ENCODE results near the gene SRSF3. TPM values are rescaled to one million over a fixed set of nuclear protein-coding genes. Genes with fewer than 3 reads are reported as not detected.

SRSF3 gene
- total and polyA plus RNA-seq, 10 donors: 93.8 to 271 (median 194) TPM

DNA sequence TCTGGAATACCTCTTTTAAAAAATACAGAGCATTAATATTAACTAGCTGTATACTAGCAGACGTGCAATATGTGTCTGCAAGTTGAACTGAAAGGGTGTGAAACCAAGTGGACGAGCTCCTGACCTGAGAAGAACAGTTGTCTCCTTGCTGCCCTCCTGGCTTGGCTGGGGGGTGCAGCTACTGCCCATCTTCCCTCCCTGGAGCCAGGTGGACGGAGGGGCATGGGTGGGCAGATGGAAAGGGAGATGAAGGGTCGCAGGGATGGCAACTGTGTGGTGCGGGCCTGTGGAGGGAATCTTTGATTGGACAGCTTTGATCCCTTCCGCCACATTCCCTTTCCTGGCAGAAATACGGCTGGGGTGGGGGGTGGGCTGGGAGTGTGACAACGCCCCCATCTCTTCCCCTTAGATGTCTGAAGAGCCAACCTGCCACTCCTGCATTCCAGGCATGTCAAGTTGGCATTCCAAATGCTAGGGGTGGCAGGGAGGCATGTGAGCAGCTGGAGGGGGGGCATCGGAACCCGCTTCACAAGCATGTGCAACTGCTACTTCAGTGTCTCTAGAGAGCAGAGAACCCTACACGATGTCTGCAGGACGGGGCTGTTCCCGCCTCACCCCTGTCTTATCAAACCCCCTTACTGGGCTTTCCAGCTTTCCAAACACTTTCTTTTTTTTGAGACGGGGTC is 37.3 kb downstream of the SRSF3 start:
- Histone ChIP-seq H3K36me3 (no peaks in the 10 kb centered on the region), H3K9me3 (no peaks in the 10 kb centered on the region), H3K4me1 (peaks cover 4 to 42% (median 32%) of the 10 kb centered on the region in 6 donors), H3K4me3 (no peak overlapping the region), H3K27ac (no peak overlapping the region), H3K27me3 (replicated peaks in 1 of 7) (no peaks in the 10 kb centered on the region)
- DNase-seq: peak; percentile 52
- TF ChIP-seq POLR2A (IDR thresholded peaks at IDR 0.05) (no peak), POLR2AphosphoS5 (IDR thresholded peaks at IDR 0.05) (no peak)
- TF ChIP-seq, protein P1, sequence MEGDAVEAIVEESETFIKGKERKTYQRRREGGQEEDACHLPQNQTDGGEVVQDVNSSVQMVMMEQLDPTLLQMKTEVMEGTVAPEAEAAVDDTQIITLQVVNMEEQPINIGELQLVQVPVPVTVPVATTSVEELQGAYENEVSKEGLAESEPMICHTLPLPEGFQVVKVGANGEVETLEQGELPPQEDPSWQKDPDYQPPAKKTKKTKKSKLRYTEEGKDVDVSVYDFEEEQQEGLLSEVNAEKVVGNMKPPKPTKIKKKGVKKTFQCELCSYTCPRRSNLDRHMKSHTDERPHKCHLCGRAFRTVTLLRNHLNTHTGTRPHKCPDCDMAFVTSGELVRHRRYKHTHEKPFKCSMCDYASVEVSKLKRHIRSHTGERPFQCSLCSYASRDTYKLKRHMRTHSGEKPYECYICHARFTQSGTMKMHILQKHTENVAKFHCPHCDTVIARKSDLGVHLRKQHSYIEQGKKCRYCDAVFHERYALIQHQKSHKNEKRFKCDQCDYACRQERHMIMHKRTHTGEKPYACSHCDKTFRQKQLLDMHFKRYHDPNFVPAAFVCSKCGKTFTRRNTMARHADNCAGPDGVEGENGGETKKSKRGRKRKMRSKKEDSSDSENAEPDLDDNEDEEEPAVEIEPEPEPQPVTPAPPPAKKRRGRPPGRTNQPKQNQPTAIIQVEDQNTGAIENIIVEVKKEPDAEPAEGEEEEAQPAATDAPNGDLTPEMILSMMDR (IDR thresholded peaks at IDR 0.05 in 8 of 11, conservative IDR thresholded peaks at IDR 0.05 in 3 of 11): no peak
- intact Hi-C loops (cut with DNase I; ENCODE audit: low total_unique reads): no loop called here
- 85 to 92% (median 88%) methylated on average over 11 to 14 of the region's 14 CpGs for WGBS, 5 donors

DNA sequence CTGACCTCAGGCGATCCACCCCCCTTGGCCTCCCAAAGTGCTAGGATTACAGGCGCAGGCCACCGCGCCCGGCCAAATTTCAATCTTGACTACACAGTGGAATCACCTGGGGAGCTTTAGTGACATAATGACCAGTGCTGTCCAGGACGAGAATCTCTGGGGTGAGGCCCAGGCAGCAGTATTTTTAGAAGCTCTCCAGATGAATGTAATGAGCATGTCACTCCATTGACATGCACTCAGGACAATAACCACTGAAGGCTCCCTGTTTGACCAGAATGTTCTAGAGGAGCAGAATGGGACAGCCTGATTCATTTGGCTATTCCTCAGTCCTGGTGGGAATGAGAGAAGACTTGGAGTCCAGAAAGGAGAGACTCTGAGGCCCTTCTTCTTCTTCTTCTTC is 39.2 kb downstream of the SRSF3 start:
- H3K9me3 ChIP-seq: no peaks in the 10 kb centered on the region
- WGBS, 5 donors: 92 to 99% (median 94%) methylated on average over 6 of the region's 6 CpGs
- peaks cover 4 to 23% (median 16%) of the 10 kb centered on the region in 6 donors for H3K4me1 ChIP-seq
- DNase-seq: no peak
- H3K27ac ChIP-seq: no peak overlapping the region
- TF ChIP-seq POLR2A (IDR thresholded peaks at IDR 0.05) (no peak), POLR2AphosphoS5 (IDR thresholded peaks at IDR 0.05) (no peak)
- TF ChIP-seq, protein P1 (IDR thresholded peaks at IDR 0.05 in 8 of 11, conservative IDR thresholded peaks at IDR 0.05 in 3 of 11): no peak
- H3K36me3 ChIP-seq: no peaks in the 10 kb centered on the region
- no peaks in the 10 kb centered on the region for H3K27me3 ChIP-seq (replicated peaks in 1 of 7)
- H3K4me3 ChIP-seq: no peak overlapping the region
- intact Hi-C loops (cut with DNase I; ENCODE audit: low total_unique reads): no loop called here

DNA sequence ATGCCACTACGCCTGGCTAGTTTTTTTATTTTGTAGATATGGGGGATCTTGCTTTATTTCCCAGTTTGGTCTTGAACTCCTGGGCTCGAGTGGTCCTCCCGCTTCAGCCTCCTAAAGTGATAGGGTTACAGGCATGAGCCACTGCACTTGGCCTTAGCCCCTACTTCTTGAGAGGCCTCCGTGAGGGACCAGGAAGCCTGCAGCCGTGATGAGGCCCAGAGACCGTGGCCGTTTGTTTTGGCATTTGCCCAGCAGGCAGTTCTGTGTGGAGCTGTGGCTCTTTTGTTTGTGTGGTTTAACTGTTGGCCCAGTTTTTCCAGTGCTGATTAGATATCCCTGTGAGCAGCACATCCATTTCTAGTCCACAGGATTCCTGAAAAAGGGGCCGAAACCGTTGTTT is 39.8 kb downstream of the SRSF3 start:
- no peaks in the 10 kb centered on the region for H3K27me3 ChIP-seq (replicated peaks in 1 of 7)
- TF ChIP-seq, protein P1 (IDR thresholded peaks at IDR 0.05 in 8 of 11, conservative IDR thresholded peaks at IDR 0.05 in 3 of 11): no peak
- no peak for TF ChIP-seq POLR2AphosphoS5 (IDR thresholded peaks at IDR 0.05)
- TF ChIP-seq POLR2A (IDR thresholded peaks at IDR 0.05): no peak
- DNase-seq: peak; percentile 54
- intact Hi-C loops (cut with DNase I; ENCODE audit: low total_unique reads): no loop called here
- H3K9me3 ChIP-seq: no peaks in the 10 kb centered on the region
- H3K4me3 ChIP-seq: no peak overlapping the region
- WGBS, 5 donors: 56 to 70% (median 64%) methylated on average over 8 to 9 of the region's 9 CpGs
- H3K4me1 ChIP-seq: peaks cover 3 to 18% (median 11%) of the 10 kb centered on the region in 6 donors
- no peak overlapping the region for H3K27ac ChIP-seq
- no peaks in the 10 kb centered on the region for H3K36me3 ChIP-seq

DNA sequence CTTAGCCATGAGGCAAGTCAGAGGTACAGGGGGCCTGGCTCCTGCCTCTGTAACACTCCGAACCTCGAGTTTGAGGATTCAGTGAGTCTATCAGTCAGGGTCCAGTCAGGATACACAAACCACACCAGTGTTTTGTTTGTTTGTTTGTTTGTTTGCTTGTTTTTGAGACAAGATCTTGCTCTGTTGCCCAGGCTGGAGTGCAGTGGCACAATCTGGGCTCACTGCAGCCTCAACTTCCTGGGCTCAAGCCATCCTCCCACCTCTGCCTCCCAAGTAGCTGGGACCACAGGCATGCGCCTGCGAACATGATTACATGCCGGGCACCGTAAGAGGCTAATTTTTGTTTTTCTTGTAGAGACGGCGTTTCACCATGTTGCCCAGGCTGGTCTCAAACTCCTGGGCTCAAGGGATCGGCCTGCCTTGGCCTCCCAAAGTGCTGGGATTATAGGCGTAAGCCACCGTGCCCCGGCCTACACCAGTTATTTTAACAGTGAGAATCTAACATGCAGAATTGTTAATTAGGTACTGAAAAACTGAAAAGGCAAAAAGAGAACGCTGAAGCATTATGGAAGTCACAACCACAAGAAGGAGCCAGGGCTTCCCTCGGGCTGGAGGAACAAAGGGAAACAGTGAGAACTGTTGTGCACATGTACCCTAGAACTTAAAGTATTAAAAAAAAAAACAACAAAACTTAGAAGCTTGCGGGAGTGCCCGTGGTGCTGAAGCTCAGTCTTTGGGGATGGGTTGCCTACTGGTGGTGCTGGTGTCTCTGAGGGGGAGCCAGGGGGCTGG is 40.4 kb downstream of the SRSF3 start:
- intact Hi-C loops (cut with DNase I; ENCODE audit: low total_unique reads): no loop called here
- 79 to 89% (median 83%) methylated on average over 16 of the region's 16 CpGs for WGBS, 5 donors
- H3K36me3 ChIP-seq: no peaks in the 10 kb centered on the region
- TF ChIP-seq POLR2AphosphoS5 (IDR thresholded peaks at IDR 0.05) (no peak), POLR2A (IDR thresholded peaks at IDR 0.05) (no peak)
- TF ChIP-seq, protein P1 (IDR thresholded peaks at IDR 0.05 in 8 of 11, conservative IDR thresholded peaks at IDR 0.05 in 3 of 11): no peak
- no peak overlapping the region for H3K4me3 ChIP-seq
- no peaks in the 10 kb centered on the region for H3K9me3 ChIP-seq
- no peak overlapping the region for H3K27ac ChIP-seq
- peak; percentile 15 for DNase-seq
- H3K4me1 ChIP-seq: peaks cover 0 to 12% (median 5%) of the 10 kb centered on the region in 6 donors
- no peaks in the 10 kb centered on the region for H3K27me3 ChIP-seq (replicated peaks in 1 of 7)
